K562 (cell line): ENCODE measurements around the gene RPL7A. TPM values are rescaled to one million over a fixed set of nuclear protein-coding genes. Genes with fewer than 3 reads are reported as not detected.

Source experiments
- ARID1B ChIP-seq: fragments of 450-650 bp; IDR thresholded peaks from 2 replicates; pipeline ENCODE4 v1.6.1; 2016; ENCODE audit warnings: antibody characterized with exemption, mild to moderate bottlenecking, inconsistent platforms
- BCL6 ChIP-seq: fragments of 250-450 bp; sonication (Bioruptor Pico); IDR thresholded peaks from 2 replicates; pipeline ENCODE4 v1.4.0; 2020
- CBX3 ChIP-seq, 2 experiments: IDR thresholded peaks; 1 replicate in 1 of 2; 2 replicates in 1 of 2; pipeline ENCODE4 v1.6.1; 2012; ENCODE audit warnings: inconsistent platforms in 2 of 2, low read length in 2 of 2, borderline replicate concordance in 1 of 2, control low read depth in 1 of 2
- CREM ChIP-seq: IDR thresholded peaks from 2 replicates; pipeline ENCODE4 v1.6.1; 2014; ENCODE audit warnings: antibody characterized with exemption, low read depth
- CSDE1 ChIP-seq, 2 experiments: fragments of 450-650 bp; IDR thresholded peaks; 2 replicates each; pipeline ENCODE4 v1.6.1; 2016; ENCODE audit warnings: mild to moderate bottlenecking in 1 of 2
- HEY1 ChIP-seq: fragments of 250-450 bp; sonication (Bioruptor Pico); IDR thresholded peaks from 2 replicates; pipeline ENCODE4 v1.5.0; 2020; ENCODE audit warnings: mild to moderate bottlenecking, moderate library complexity, borderline replicate concordance
- HIVEP1 ChIP-seq: fragments of 250-450 bp; sonication (Bioruptor Pico); IDR thresholded peaks from 2 replicates; pipeline ENCODE4 v1.4.0; 2020; ENCODE audit warnings: mild to moderate bottlenecking
- NCOA6 ChIP-seq: fragments of 450-650 bp; IDR thresholded peaks from 2 replicates; pipeline ENCODE4 v1.6.1; 2017; ENCODE audit warnings: mild to moderate bottlenecking
- NR2F6 ChIP-seq: fragments of 450-650 bp; formaldehyde crosslinking; IDR thresholded peaks from 2 replicates; pipeline ENCODE4 v1.4.0; 2020; ENCODE audit warnings: mild to moderate bottlenecking
- POLR3G ChIP-seq: IDR thresholded peaks from 2 replicates; pipeline ENCODE4 v1.6.1; 2011; ENCODE audit not compliant: insufficient read length, insufficient replicate concordance; ENCODE audit errors: extremely low read depth
- RHOXF2B ChIP-seq: fragments of 250-450 bp; sonication (Bioruptor Pico); conservative IDR thresholded peaks from 2 replicates; pipeline ENCODE4 v1.5.1; 2021
- TAL1 ChIP-seq: fragments of 450-650 bp; IDR thresholded peaks from 2 replicates; pipeline ENCODE4 v1.6.1; 2016; ENCODE audit warnings: mild to moderate bottlenecking
- YY1 ChIP-seq, 3 experiments: IDR thresholded peaks; 2 replicates each; pipeline ENCODE4 v1.6.1; 2011; ENCODE audit warnings: low read length in 2 of 3, mild to moderate bottlenecking in 2 of 3, moderate library complexity in 2 of 3, borderline replicate concordance in 1 of 3, control low read depth in 1 of 3, low read depth in 1 of 3; ENCODE audit not compliant: insufficient read depth in 3 of 3, insufficient replicate concordance in 2 of 3, control insufficient read depth in 1 of 3, insufficient read length in 1 of 3; ENCODE audit errors: extremely low read depth in 1 of 3
- ZKSCAN3 ChIP-seq: fragments of 250-450 bp; sonication (Bioruptor Pico); IDR thresholded peaks from 2 replicates; pipeline ENCODE4 v1.4.0; 2020
- ZKSCAN8 ChIP-seq: fragments of 200-800 bp; sonication (Bioruptor generic); IDR thresholded peaks from 2 replicates; pipeline ENCODE4 v1.6.1; 2016; ENCODE audit warnings: missing genetic modification characterization, missing compliant biosample characterization
- ZNF175 ChIP-seq: fragments of 200-800 bp; sonication (Bioruptor generic); IDR thresholded peaks from 2 replicates; pipeline ENCODE4 v1.6.1; 2016; ENCODE audit warnings: low read depth, mild to moderate bottlenecking, missing genetic modification characterization, missing compliant biosample characterization
- ZNF197 ChIP-seq: fragments of 200-800 bp; sonication (Bioruptor generic); IDR thresholded peaks from 2 replicates; pipeline ENCODE4 v1.6.1; 2016; ENCODE audit warnings: low read depth, missing genetic modification characterization, missing compliant biosample characterization
- polyA plus RNA-seq, 8 experiments: library from polyadenylated mRNA; depleted of rRNA in 4 of 8; stranded (reverse) in 5 of 8; unstranded in 3 of 8; fragments of >200 nt; fragmentation: Nextera tagmentation in 2 of 8; fragmentation: Illumina TruSeq in 1 of 8; extraction: Ambion mirVana in 2 of 8; extraction: Trizol in 1 of 8; gene quantifications; 2 replicates each; pipeline versions ENCODE4 v1.2.1 to v1.2.3, GENCODE V29; 2011 to 2014; ENCODE audit warnings: inconsistent platforms in 1 of 8, missing spikeins in 1 of 8
- total RNA-seq, 7 experiments: library from RNA; depleted of rRNA in 6 of 7; stranded (reverse); fragments of >200 nt in 6 of 7; fragmentation: Illumina TruSeq in 2 of 7; extraction: Trizol in 2 of 7; gene quantifications; 2 replicates each; pipeline versions ENCODE4 v1.2.1 to v1.2.3, GENCODE V29; 2011 to 2021; ENCODE audit warnings: low replicate concordance in 1 of 7
- TF ChIP-seq, protein P1 (sequence below): fragments of 250-450 bp; sonication (Bioruptor Pico); IDR thresholded peaks from 2 replicates; pipeline ENCODE4 v1.6.1; 2021; ENCODE audit warnings: mild to moderate bottlenecking
- TF ChIP-seq, protein P2 (sequence below), 2 experiments: fragments of 450-650 bp; formaldehyde crosslinking in 1 of 2; IDR thresholded peaks; 2 replicates each; pipeline versions ENCODE4 v1.4.0 to v1.6.1; 2014 to 2020; ENCODE audit warnings: mild to moderate bottlenecking in 2 of 2, borderline replicate concordance in 1 of 2, low read depth in 1 of 2

RPL7A gene
- total and polyA plus RNA-seq, 9 of the 15 experiments (the other 6 are each of a cell fraction or from before 2014, with no cell fraction given), result 1,935 to 3,760 (median 2,652) TPM

DNA sequence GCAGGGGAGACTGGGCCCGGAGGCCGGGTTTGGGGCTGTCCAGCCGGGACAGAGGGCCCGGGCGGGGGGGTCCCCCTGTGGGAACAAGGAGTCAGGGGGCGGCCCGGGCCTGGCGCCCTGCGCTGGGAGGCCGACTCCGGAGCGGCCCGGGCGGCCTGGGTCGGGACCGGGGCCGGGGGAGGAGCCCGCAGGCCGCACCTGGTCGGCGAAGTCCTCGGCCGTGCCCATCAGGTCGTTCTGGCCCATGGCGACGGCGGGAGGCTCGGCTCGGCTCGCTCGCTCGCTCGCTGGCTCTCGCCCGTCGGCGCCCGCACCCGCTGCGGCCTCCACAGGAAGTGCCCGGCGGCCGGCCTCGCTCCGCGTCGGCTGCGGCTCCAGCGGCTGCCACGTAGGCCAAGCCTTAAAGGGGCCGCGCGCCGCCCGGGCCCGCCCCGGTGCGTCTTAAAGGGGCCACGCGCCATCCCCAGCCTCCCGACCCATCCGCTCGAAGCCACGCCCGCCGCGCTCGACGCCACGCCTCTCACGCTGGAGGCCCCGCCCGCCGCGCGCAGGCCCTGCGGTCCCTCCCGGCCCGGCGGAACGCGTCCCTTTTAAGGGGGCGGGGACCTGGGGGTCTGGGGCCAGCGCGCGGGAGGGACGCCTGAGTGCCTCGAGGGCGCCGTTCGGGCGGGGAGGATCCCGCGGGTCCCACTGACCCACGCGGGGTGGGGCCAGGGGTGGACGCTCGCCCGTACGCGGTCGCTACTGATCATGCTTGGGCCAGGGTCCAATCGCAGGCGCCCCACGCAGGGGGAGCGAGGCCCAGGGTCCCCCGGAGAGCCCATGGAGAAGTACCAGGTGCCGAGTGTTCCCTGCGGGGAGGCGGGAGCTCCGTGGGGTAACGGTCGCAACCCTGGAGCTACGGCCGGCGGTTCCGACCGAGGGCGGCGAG is 28.0 kb downstream of the RPL7A start, which contains the start of the genes STKLD1 and SURF4 (continued):
- TF ChIP-seq ZNF175 (no peak; the same call in 1 of the 2 replicates), ZKSCAN3 (CRISPR knock-in tag) (no peak), NCOA6 (no peak), ZNF197 (CRISPR knock-in tag) (no peak), CSDE1 (IDR thresholded peaks at IDR 0.05) (no peak), TAL1 (no peak), CREM (peak; percentile 79), YY1 (IDR thresholded peaks at IDR 0.05; ENCODE audit: borderline replicate concordance in 1 of 3, control insufficient read depth in 1 of 3, extremely low read depth in 1 of 3, insufficient read depth in 3 of 3, insufficient read length in 1 of 3, insufficient replicate concordance in 2 of 3, low read depth in 1 of 3, low read length in 2 of 3) (peak in 2 of 3 experiments; percentile 71 to 72), ARID1B (no peak), HEY1 (no peak), HIVEP1 (CRISPR knock-in tag) (no peak), NR2F6 (CRISPR knock-in tag) (no peak), CBX3 (IDR thresholded peaks at IDR 0.05; ENCODE audit: borderline replicate concordance in 1 of 2, low read length in 2 of 2) (no peak), RHOXF2B (CRISPR knock-in tag) (no peak), ZKSCAN8 (no peak), POLR3G (no peak), BCL6 (CRISPR knock-in tag) (no peak)
- TF ChIP-seq, protein P1, sequence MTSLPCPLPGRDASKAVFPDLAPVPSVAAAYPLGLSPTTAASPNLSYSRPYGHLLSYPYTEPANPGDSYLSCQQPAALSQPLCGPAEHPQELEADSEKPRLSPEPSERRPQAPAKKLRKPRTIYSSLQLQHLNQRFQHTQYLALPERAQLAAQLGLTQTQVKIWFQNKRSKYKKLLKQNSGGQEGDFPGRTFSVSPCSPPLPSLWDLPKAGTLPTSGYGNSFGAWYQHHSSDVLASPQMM, result no peak
- TF ChIP-seq, protein P2, sequence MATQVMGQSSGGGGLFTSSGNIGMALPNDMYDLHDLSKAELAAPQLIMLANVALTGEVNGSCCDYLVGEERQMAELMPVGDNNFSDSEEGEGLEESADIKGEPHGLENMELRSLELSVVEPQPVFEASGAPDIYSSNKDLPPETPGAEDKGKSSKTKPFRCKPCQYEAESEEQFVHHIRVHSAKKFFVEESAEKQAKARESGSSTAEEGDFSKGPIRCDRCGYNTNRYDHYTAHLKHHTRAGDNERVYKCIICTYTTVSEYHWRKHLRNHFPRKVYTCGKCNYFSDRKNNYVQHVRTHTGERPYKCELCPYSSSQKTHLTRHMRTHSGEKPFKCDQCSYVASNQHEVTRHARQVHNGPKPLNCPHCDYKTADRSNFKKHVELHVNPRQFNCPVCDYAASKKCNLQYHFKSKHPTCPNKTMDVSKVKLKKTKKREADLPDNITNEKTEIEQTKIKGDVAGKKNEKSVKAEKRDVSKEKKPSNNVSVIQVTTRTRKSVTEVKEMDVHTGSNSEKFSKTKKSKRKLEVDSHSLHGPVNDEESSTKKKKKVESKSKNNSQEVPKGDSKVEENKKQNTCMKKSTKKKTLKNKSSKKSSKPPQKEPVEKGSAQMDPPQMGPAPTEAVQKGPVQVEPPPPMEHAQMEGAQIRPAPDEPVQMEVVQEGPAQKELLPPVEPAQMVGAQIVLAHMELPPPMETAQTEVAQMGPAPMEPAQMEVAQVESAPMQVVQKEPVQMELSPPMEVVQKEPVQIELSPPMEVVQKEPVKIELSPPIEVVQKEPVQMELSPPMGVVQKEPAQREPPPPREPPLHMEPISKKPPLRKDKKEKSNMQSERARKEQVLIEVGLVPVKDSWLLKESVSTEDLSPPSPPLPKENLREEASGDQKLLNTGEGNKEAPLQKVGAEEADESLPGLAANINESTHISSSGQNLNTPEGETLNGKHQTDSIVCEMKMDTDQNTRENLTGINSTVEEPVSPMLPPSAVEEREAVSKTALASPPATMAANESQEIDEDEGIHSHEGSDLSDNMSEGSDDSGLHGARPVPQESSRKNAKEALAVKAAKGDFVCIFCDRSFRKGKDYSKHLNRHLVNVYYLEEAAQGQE (IDR thresholded peaks at IDR 0.05; ENCODE audit: borderline replicate concordance), result no peak; the same call in 1 of the 2 replicates
- TF ChIP-seq, protein P2 (CRISPR knock-in tag; IDR thresholded peaks at IDR 0.05; ENCODE audit: low read depth), result no peak
